Stimulated activated CD8-positive, alpha-beta memory T cell treated with anti-CD3 and anti-CD28 coated beads, Interleukin-7, amount 100 ng/mL, for 24 hours (primary cell): Measurements from ENCODE around the gene PTPN20.

ENCODE experiments used
- DNase-seq: peaks from one replicate; pipeline ENCODE4 v3.0.0-alpha.2; 2020; ENCODE audit warnings: low read depth

The PTPN20 gene

GRCh38 chr10:47048526-47048905, 137.3 kb downstream of the PTPN20 start:
- no peak for DNase-seq

GRCh38 chr10:47049056-47049851, 138.0 kb downstream of the PTPN20 start:
- no peak for DNase-seq

GRCh38 chr10:47049906-47050305, 138.7 kb downstream of the PTPN20 start:
- no peak for DNase-seq

GRCh38 chr10:47050618-47051455, 139.6 kb downstream of the PTPN20 start:
- DNase-seq, result no peak

- DNase-seq, result no peak
These were observed 140.6 kb downstream of the PTPN20 start for GRCh38 chr10:47051741-47052238.
